Testis (tissue), 3 donors: Measurements from ENCODE around the gene FAM240A. TPM values are rescaled to one million over a fixed set of nuclear protein-coding genes. Genes with fewer than 3 reads are reported as not detected.
"Not testable (repeated sequence)": the region's sequence is repeated elsewhere in the genome, so short reads cannot be mapped to it uniquely, and the experiment has no call there.

ENCODE experiments used
- DNase-seq: peaks from one replicate; pipeline ENCODE4 v3.0.0-alpha.2; 2019
- H3K27ac ChIP-seq, 2 donors: fragments of 200-600 bp; sonication (generic); one replicate each; pipeline ENCODE4 v1.5.1; 2019
- H3K27me3 ChIP-seq: fragments of 200-600 bp; sonication (generic); one replicate; pipeline ENCODE4 v1.5.1; 2019
- H3K36me3 ChIP-seq: fragments of 200-600 bp; sonication (generic); one replicate; pipeline ENCODE4 v1.5.1; 2017; ENCODE audit warnings: low read depth; ENCODE audit errors: missing control alignments
- H3K4me1 ChIP-seq: fragments of 200-600 bp; sonication (generic); one replicate; pipeline ENCODE4 v1.5.1; 2019
- H3K4me3 ChIP-seq, 2 donors: fragments of 200-600 bp; sonication (generic); one replicate each; pipeline ENCODE4 v1.5.1; 2017 to 2019
- H3K9me3 ChIP-seq: fragments of 200-600 bp; sonication (generic); one replicate; pipeline ENCODE4 v1.5.1; 2017
- CTCF ChIP-seq, 3 experiments: fragments of 450-650 bp in 2 of 3; fragments of 200-600 bp in 1 of 3; sonication (generic) in 1 of 3; IDR thresholded peaks; one replicate each; pipeline ENCODE4 v1.5.1; 2016 to 2019; ENCODE audit warnings: antibody characterized with exemption in 3 of 3, mild to moderate bottlenecking in 2 of 3, moderate library complexity in 1 of 3
- POLR2A ChIP-seq: fragments of 450-650 bp; IDR thresholded peaks from one replicate; pipeline ENCODE4 v1.6.1; 2017; ENCODE audit warnings: antibody characterized with exemption, mild to moderate bottlenecking, moderate library complexity
- WGBS, 2 donors: methylation state at CpG; one replicate each; pipeline ENCODE4 v1.1.5; 2018; 5-methylcytosine and 5-hydroxymethylcytosine counted together
- intact Hi-C: fragments of 100-400 bp; cut with DNase I; formaldehyde crosslinking; loops from one replicate; pipeline ENCODE4 v1.15.1; 2023; ENCODE audit warnings: low total_unique reads
- polyA plus RNA-seq: library from polyadenylated mRNA; stranded (reverse); fragments of 350-450 nt; fragmentation: Illumina TruSeq; extraction: RNeasy Lipid Tissue Mini Kit (QIAGEN cat#74804); gene quantifications from one replicate; pipeline ENCODE4 v1.2.3, GENCODE V29; 2014; ENCODE audit warnings: low read depth, low replicate concordance; ENCODE audit not compliant: insufficient read depth
- total RNA-seq, 2 donors: library from RNA; depleted of rRNA; stranded (reverse); fragments of >200 nt; gene quantifications; one replicate each; pipeline ENCODE4 v1.2.3, GENCODE V29; 2016

The FAM240A gene
- total and polyA plus RNA-seq, 3 donors from 2014 or later, result not detected

- H3K9me3 ChIP-seq, result no peaks in the 10 kb centered on the region
- no peak overlapping the region for H3K4me3 ChIP-seq
- TF ChIP-seq POLR2A, result no peak
- H3K36me3 ChIP-seq, result no peaks in the 10 kb centered on the region
- DNase-seq, result no peak
- 81 to 90% methylated on average over 11 of the region's 11 CpGs for WGBS, 2 donors
- H3K27ac ChIP-seq, result no peak overlapping the region
- intact Hi-C loops, result no loop called here
- H3K27me3 ChIP-seq, result no peaks in the 10 kb centered on the region
- peaks cover 4% of the 10 kb centered on the region for H3K4me1 ChIP-seq
Measured at GRCh38 chr3:46575577-46576222, 36.6 kb upstream of the FAM240A start.

DNA sequence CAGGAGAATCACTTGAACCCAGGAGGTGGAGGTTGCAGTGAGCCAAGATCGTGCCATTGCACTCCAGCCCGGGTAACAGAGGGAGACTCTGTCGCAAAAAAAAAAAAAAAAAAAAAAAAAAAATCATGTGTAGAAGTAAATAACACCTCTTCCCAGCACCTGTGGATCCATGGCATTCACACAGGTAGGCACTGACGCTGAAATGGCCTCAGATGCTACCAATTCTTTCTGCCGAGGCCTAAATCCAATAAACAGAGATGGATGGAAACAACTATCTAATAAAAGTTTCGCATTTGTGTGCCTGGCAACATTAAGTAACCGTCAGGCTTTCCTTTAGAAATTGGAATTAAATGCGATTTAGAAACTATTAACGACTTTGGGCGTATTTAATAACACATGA lies 35.9 kb upstream of the FAM240A start:
- Histone ChIP-seq H3K27me3 (no peaks in the 10 kb centered on the region), H3K4me1 (peaks cover 4% of the 10 kb centered on the region), H3K36me3 (no peaks in the 10 kb centered on the region), H3K4me3 (no peak overlapping the region), H3K9me3 (no peaks in the 10 kb centered on the region), H3K27ac (no peak overlapping the region)
- intact Hi-C loops, result no loop called here
- TF ChIP-seq POLR2A, result no peak
- WGBS, 2 donors, result 40 to 74% methylated on average over 10 of the region's 10 CpGs
- DNase-seq, result no peak

GRCh38 chr3:46576879-46577278 lies 35.4 kb upstream of the FAM240A start:
- 26 to 28% methylated on average over 16 to 21 of the region's 21 CpGs for WGBS, 2 donors
- DNase-seq, result no peak
- H3K36me3 ChIP-seq, result no peaks in the 10 kb centered on the region
- H3K4me1 ChIP-seq, result peaks cover 4% of the 10 kb centered on the region
- H3K27me3 ChIP-seq, result no peaks in the 10 kb centered on the region
- no peak for TF ChIP-seq CTCF (IDR thresholded peaks at IDR 0.05)
- TF ChIP-seq POLR2A, result no peak
- H3K27ac ChIP-seq, result no peak overlapping the region
- H3K9me3 ChIP-seq, result no peaks in the 10 kb centered on the region
- intact Hi-C loops, result no loop called here
- peak overlapping the region in 1 of 2 donors; percentile 15 for H3K4me3 ChIP-seq

- WGBS, 2 donors, result 8 to 24% methylated on average over 18 of the region's 18 CpGs
- H3K27ac ChIP-seq, H3K9me3 ChIP-seq, H3K27me3 ChIP-seq, intact Hi-C loops, DNase-seq, H3K4me3 ChIP-seq, H3K4me1 ChIP-seq, H3K36me3 ChIP-seq: not testable (repeated sequence)
Measured at GRCh38 chr3:46577580-46578249, 34.6 kb upstream of the FAM240A start.

GRCh38 chr3:46578973-46579755 lies 33.2 kb upstream of the FAM240A start:
- intact Hi-C loops, result no loop called here
- TF ChIP-seq POLR2A, result no peak
- no peak for TF ChIP-seq CTCF (IDR thresholded peaks at IDR 0.05)
- no peaks in the 10 kb centered on the region for H3K27me3 ChIP-seq
- no peaks in the 10 kb centered on the region for H3K9me3 ChIP-seq
- H3K4me1 ChIP-seq, result peaks cover 4% of the 10 kb centered on the region
- H3K4me3 ChIP-seq, result no peak overlapping the region
- no peaks in the 10 kb centered on the region for H3K36me3 ChIP-seq
- 79 to 80% methylated on average over 10 of the region's 10 CpGs for WGBS, 2 donors
- H3K27ac ChIP-seq, result no peak overlapping the region
- no peak for DNase-seq

DNA sequence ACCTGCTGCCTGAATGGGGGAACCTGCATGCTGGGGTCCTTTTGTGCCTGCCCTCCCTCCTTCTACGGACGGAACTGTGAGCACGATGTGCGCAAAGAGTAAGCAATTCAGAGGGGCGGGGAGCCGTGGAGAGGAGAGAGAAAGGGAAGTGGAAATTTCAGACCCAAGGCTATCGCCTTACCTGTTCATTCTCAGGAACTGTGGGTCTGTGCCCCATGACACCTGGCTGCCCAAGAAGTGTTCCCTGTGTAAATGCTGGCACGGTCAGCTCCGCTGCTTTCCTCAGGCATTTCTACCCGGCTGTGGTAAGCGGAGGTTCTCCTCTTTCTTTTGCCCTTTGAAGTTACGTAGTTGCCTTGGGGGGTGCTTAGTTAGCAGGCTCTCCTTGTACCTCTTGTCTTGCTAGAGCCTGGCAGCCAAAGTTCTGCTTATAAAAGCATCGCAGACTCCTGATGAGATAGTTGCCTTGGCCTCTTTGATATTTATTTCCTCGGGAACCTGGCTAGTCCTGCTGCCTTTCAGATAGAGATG lies 32.5 kb upstream of the FAM240A start:
- TF ChIP-seq POLR2A (no peak), CTCF (IDR thresholded peaks at IDR 0.05) (no peak)
- Histone ChIP-seq H3K4me1 (peaks cover 4% of the 10 kb centered on the region), H3K27me3 (no peaks in the 10 kb centered on the region), H3K36me3 (no peaks in the 10 kb centered on the region), H3K4me3 (no peak overlapping the region), H3K9me3 (no peaks in the 10 kb centered on the region), H3K27ac (no peak overlapping the region)
- WGBS, 2 donors, result 28 to 81% methylated on average over 7 to 14 of the region's 14 CpGs
- DNase-seq, result no peak
- intact Hi-C loops, result no loop called here
